Measurements from ENCODE around the gene CADPS2.
A peak's percentile ranks its signal among the peaks of the same experiment; 100 is the strongest.

Gene CADPS2

DNA sequence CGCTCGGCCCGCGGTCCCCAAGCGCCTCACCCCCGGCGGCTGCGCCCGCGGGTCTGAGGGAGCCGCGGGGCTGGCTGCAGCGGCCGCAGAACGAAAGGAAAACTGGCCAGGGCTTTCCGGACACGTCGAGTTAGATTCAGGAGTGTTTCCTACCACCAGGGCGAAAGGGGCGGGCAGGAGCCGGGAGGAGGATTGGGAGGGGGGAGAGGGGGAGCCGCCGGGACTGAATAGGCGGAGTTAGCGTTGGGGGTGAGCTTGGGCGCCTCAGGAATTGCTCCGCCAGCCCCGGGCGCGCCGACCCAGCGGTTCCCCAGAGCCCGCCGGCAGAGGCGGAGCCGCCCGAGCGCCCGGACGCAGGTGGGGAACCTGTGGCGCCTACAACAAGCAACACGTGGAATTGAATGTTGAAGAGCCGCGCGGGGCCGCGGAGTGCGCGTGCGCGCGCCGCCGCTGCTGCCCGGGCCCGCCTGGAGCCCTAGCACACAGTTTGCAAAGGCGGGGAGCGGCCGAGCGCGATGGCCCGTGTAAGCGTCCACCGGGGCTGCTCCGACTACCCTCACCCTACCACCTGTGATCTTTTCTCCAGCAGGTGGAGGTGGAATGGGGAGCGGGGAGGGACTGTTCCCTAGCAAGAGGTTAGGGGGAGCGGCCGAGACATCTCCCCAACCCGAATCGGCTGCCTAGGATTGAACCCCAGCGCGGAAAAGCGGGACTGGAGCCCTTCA, at the start of gene CADPS2:
CADPS2 (minus strand) TSS at position 104 of the 725 bp plus-strand sequence. CDS start 123 bp downstream, outside the sequence.
- peak; percentile 60 for DNase-seq (ENCODE audit: low read depth)

GRCh38 chr7:122935620-122936019, 49.4 kb upstream of the CADPS2 start:
- DNase-seq (ENCODE audit: low read depth): no peak

GRCh38 chr7:122919643-122920181, 33.5 kb upstream of the CADPS2 start:
- DNase-seq (ENCODE audit: low read depth): no peak

DNA sequence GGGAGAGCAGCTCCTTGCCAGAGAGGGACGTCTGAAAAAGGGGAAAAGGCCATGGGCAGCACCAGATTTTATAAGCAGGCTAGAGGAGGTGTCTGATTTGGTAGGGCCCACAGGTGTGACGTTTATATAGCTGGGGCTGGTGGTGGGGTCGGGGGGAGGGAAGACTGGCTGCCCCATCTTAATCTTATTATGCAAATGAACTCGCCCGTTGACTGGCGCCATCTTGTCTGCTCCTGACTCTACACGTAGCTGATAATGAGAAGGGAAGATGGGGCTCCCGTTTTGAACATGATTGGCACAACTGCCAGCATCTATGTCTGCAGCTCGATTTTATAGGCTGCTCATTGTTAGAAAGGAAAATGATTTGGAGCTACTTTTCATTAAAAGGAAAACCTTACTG, 28.6 kb upstream of the CADPS2 start:
- DNase-seq (ENCODE audit: low read depth): no peak

GRCh38 chr7:122913608-122914007, 27.3 kb upstream of the CADPS2 start:
- DNase-seq (ENCODE audit: low read depth): no peak

DNA sequence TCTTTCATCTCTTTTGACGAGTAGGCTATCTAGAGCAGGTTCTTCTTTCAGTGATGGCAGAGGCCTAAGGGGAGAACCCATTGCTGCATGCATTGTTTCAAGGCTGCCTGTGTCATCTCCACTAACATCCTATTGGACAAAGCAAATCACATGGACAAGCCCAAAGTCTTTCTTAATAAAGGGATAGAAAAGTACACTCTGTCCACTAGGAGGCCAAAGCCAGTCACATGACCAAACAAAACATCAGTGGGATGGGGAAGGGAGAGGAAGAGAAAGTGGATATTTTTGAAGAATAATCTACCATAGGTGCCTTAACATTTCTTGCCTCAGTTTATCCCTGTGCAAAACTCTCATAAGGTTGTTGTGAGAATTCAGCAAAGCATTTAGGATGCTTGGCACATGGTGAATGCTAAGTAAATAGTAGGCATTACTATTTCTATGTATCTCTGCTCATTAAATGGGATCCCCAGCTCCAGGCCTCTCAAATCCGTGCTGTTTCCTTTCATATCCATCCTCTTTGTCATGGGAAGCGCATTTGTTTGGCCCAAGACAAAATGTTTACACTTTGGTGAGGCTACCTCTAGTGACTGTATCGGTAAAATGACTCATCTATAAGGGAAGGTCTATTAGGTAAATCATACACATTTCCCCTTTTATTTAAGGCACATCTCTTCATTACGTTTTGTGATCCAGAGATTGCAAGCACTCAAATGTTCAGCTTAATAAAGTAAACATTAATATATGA, 16.7 kb upstream of the CADPS2 start:
- DNase-seq (ENCODE audit: low read depth): peak; percentile 3

DNA sequence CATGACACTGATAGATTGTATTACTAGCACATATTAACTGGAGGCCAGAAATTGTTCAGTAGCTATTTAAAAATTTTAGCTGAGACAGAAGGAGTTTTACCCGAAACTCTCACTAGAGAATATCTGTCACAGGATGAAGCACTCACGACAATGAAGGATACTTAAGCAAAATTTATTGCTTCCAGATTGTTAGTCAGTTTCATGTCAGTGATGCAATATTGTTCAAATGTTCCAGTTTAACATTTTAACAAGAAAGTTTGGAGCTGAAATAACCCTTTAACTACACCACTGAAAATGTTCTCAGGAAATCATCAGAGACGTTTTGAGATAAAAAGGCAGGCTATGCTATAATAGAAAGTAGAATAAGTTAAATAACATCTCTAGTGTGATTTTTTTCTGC, 15.0 kb upstream of the CADPS2 start:
- DNase-seq (ENCODE audit: low read depth): no peak

DNA sequence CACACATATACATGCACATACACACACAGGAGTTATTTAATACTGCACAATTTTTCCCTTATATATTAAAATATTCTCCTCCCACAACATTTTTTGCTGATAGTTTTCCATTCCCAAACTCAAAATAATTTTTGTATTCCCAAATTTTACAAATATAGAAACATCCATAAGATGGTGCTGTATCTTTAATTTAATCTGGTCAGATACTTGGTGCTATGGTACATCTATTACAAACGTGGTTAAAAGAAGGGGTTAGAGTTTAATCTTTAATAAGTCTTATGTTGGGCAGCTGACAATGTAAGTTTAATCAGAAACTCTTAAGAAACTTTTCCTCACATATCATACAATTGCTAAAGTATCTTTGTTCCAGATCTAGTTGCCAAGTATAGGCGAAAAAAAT, 10.2 kb upstream of the CADPS2 start:
- no peak for DNase-seq (ENCODE audit: low read depth)

DNA sequence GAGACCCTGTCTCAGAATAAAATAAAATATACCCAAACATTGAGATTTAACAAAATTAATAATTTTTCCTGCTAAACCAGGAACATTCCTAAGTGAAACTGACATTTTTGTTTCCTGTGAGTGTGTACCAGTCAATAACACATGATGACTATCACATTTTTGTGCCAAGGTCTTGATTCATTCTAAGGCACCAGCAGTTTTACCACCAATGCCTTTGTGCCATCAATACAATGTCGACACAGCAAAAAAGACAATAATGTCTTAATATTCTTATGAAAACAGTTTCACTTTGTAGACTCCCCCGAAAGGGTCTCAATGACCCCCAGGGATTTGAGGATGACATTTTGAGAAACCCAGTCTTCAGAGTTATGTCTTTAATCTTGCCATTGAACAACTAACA, 7.2 kb upstream of the CADPS2 start:
- no peak for DNase-seq (ENCODE audit: low read depth)

- no peak for DNase-seq (ENCODE audit: low read depth)
These were observed 2.9 kb upstream of the CADPS2 start for GRCh38 chr7:122889116-122889515.

GRCh38 chr7:122887848-122888247, 1.6 kb upstream of the CADPS2 start:
- DNase-seq (ENCODE audit: low read depth): no peak

GRCh38 chr7:122887198-122887597, 938 bp upstream of the CADPS2 start:
- DNase-seq (ENCODE audit: low read depth): peak; percentile 51

- peak; percentile 7 for DNase-seq (ENCODE audit: low read depth)
These were observed 490 bp downstream of the CADPS2 start for GRCh38 chr7:122885583-122886356.

GRCh38 chr7:122884186-122884585, 2.1 kb downstream of the CADPS2 start:
- DNase-seq (ENCODE audit: low read depth): no peak

DNA sequence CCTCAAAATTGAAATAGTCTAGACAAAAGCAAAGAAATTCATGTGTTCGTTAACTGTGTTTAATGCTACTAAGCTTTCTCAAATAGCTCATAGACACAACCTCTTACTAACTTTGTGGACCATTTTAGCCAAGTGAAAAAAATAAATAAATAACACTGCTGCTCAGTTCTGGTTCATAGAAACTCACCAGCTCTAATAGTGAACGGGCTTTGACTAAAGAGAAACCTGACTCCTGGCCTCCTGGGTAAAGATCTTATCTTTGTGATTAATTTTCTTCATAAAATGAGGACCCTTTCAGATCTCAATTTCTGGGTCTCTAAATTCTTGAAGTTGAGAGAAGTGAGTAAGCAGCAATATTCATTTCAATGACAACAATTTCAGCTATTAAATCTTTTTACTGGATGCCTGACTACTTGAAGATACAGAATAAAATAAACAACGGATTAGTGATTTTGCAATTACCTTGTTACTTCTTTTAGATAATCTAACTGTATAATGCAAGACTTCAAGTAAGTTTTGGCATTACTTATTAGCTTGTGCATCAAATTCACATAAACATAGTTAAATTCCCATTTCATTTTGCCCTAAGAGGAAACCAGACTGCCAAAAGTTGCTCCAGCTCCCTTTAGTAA, 3.1 kb downstream of the CADPS2 start:
- DNase-seq (ENCODE audit: low read depth): no peak

GRCh38 chr7:122881324-122881723, 4.9 kb downstream of the CADPS2 start:
- DNase-seq (ENCODE audit: low read depth): no peak

- no peak for DNase-seq (ENCODE audit: low read depth)
These were observed 17.0 kb downstream of the CADPS2 start for GRCh38 chr7:122869260-122869659.

DNA sequence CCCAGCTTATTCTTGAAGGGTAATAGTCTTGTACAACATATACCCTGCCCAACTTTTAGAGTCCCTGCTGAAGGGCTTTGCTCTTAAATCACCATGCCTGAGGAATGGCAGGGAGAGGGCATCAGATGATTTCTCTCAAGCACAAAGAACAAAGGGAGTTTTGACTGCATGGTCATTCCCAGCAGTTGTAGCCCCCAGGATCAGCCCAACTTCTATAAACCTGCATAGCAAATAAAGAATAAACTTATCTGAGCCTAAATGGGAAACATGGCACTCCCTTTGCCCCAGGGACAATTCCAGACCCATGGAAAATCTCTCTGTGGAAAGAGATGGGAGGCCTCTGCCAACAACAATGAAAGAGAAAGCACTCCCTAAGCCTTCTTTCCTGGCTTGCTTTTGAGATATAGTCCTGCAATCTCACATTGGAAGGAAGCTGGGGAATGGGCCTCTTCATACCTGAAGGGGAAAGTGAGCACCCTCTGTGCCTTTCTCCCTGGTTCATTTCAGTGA, 18.7 kb downstream of the CADPS2 start:
- DNase-seq (ENCODE audit: low read depth): no peak

DNA sequence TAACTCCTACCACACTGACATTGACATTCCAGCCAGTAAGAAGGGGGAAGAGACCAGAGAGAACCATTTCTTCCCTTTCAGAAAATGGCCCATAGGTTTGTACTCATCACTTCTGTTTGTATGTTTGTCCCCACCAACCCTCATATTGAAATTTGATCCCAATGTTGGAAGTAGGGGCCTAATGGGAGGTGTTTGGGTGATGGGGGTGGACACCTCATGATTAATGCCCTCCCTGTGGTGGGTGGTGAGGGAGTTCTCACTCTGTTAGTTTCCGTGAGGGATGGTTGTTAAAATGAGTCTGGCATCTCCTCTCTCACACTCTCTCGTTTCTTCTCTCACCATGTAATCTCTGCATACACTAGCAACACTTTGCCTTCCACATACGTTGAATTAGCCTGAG, 21.4 kb downstream of the CADPS2 start:
- no peak for DNase-seq (ENCODE audit: low read depth)

DNA sequence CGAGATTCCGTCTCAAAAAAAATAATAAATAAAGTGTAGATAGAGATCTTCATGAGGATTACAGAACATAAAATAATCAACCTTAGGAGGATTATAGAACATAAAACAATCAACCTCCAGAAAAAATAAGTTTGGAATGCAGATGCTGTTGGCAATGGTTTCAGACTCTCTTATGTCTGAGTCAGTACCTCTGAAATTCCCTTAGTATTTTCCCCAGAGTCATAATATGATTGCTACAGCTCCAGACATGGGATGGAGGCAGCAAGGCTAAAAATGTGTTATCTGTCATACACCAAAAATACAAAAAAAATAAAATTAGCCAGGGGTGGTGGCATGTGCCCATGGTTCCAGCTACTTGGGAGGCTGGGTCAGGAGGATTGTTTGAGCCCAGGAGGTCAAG, 22.2 kb downstream of the CADPS2 start:
- DNase-seq (ENCODE audit: low read depth): no peak

- DNase-seq (ENCODE audit: low read depth): no peak
These were observed 27.9 kb downstream of the CADPS2 start for GRCh38 chr7:122858320-122858719.

- no peak for DNase-seq (ENCODE audit: low read depth)
These were observed 35.7 kb downstream of the CADPS2 start for GRCh38 chr7:122850528-122850927.
